HG03139 (cell line): Measurements from ENCODE around the gene CDKL5.
"Not testable (repeated sequence)": the region's sequence is repeated elsewhere in the genome, so short reads cannot be mapped to it uniquely, and the experiment has no call there.

Experiments
- ATAC-seq: cut with Tn5 transposase; IDR thresholded peaks from one replicate; pipeline ENCODE4 v1.9.1; 2021; ENCODE audit not compliant: unreplicated experiment

The CDKL5 gene

DNA sequence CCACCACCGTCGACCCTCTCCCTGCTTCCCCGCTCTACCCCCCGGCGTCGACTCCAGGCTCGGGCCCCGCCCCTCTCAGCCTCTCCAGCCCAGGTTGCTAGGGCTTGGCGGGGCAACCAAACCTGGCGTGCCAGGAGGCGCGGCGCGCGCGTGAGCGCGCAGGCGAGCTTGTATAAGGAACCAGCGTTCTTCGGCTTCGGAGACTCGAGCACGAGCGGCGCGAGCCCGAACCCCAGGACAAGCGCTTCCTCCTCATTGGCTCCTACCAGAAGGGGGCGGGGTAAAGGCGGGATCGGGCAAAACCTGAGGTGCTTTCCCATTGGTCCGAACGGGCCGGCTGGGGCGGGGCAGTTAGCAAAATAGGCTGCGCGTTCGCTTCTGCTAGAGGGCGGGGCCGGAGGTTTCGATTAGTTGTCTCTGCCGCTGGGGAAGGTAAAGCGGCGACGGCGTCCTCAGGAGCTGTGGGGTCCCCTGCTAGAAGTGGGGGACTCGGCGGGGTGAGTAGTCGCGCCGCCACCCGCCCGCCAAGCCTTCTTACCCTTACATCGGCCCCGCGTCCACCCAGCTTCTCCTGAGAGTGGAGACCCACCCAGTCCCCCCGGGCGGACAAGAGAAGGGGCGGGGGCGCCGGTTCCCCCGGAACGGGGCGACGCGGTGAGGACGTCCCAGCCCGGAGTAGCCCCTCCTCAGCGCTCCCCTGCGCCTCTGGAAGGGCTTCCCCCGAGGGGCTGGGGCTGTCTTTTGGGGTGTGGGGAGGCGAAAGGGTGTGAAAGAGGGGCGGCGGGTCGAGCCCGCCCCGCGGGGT, at the start of gene CDKL5:
Gene CDKL5 (plus strand): TSS at position 410 of the 805 bp plus-strand sequence. CDS start 81,489 bp downstream, outside the sequence.
- ATAC-seq, result peak; percentile 91

DNA sequence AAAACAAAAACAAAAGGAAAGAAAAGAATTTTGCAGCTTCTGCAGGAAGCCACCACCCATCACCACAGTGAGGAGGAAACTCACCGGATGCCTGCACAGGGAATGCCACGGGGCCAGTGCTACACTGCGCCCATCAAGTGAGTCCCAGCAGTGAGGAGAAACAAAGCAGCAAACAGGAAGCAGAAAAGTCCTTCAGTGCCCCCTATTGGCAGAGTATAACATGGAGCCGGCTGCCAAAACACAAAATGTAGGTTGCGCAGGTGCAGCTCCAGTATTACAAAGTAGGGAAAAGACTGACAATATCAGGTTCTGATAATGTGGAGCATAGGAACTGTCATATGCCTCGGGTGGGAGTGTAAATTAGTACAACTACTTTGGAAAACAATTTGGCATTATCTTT, 47.6 kb upstream of the CDKL5 start:
- ATAC-seq, result no peak

DNA sequence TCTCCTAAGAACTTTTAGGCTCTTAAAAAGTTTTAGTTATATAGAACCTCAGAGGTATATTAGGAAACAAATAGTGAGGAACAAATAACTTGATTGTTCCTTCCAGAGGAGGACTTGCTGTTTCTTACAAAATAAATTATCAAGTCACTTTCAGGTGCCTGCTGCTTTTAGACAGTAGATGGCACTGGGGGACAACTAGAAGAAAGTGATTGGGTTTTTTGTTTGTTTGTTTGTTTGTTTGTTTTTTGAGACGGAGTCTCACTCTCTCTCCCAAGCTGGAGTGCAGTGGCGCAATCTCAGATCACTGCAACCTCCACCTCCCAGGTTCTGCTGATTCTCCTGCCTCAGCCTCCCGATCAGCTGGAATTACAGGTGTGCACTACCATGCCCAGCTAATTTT, 35.4 kb upstream of the CDKL5 start:
- no peak for ATAC-seq

DNA sequence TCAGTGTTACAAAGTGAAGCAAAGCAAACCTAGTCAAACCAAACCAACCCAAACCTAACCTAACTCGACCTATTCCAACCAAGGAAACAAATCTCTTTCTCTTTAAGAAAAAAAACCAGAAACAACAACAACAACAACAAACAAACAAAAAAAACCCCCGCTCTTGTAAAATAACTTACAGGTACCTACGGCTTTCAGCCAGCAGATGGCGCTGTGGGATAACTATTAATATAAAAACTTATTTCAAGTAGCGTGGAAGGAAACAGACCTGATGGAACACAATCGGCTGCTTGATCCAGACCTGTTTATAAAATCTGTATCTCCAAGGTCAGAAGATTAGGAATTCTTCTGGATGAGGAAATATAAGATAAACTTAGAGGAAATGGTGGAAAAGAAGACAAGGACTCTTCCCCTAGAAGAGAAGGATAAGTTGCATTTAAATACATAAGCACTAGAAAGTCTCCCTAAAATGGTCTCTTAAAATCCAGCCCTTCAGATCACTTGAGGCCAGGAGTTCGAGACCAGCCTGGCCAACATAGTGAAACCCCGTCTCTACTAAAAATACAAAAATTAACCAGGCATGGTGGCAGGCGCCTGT, 34.4 kb upstream of the CDKL5 start:
- ATAC-seq, result no peak

DNA sequence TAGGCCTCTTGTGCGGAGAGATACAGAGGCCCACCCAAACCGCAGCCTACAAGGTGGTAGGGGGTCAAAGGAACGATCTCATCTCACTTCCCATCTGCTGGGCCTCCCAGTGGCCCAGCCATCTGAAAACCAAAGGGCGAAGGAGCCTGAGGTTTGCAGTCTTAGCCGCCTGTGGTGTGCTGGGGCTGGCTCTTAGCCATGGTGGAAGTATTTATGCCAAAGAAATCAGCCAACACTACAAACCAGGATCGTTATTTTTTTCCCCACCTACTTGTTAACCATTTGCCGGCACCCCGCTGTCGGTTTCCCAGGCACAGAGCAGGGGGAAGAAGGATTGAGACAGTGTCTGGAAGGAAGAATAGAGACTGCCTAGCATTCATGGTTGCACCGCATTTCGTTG, 30.9 kb upstream of the CDKL5 start:
- ATAC-seq, result no peak

DNA sequence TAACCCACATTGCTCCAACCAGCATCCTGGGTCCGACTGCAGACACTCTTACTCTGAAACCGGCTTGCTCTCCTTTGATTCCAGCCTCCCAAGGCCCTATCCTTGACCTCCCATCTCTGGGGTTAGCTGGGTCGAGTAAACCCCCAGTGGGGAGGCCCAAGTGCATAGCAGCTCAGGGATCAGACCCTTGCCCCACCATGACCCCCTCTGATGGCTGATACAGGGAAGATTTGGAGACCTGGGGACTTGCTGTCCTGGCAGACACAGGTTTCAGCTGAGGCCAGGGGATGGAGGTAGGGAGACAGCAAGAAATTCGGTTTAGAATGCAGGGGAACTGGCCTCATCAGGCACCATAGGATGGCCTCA, 23.6 kb upstream of the CDKL5 start:
- ATAC-seq, result no peak

DNA sequence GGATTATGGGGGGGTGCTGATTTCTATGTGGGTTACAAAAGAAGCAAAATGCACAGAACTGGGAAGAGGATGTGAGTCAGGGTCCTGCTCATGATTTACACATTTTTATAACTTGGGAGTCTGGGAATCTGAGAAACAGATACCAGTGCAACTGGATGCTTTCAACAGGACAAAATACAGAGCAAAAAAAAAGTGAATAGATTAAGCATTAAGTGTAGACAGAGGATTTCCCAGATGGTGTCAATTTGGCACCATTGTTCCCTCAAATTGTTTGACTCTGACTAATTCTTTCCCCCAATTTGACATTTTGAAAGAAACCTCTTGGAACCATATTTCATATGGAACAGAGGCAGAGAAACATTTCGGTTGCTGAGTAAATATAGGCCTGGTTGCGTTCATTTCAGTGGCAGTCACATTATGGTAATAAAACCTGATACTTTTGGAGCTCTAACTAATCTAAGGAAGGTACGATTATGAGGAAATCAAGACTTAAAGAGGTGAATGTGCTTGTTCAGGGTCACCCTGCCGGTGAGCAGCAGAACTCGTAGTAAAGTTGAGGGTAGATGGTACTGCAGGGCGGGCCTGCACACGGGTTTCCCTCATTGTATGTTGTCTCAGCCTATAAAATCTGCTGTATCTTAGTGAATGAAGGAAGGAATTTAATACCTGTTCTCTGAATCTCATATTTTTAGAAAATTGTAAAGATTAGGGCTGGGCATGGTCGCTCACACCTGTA, 18.7 kb upstream of the CDKL5 start:
- no peak for ATAC-seq

DNA sequence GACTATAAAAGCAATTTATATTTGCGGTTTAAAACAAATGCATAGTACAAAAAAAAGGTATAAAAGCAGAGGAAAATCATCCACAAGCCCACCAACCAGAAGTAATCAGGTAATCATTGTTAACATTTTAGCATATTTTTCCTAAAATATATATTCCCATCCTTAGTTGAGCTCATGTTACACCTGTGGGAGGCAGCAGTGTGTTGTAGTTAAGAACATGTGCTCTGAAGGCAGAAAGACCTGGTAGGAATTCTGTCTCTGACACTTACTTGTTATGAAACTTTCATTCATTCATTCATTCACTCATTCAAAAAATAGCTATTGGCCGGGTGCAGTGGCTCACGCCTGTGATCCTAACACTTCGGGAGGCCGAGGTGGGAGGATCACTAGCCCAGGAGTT, 15.4 kb upstream of the CDKL5 start:
- ATAC-seq, result no peak

DNA sequence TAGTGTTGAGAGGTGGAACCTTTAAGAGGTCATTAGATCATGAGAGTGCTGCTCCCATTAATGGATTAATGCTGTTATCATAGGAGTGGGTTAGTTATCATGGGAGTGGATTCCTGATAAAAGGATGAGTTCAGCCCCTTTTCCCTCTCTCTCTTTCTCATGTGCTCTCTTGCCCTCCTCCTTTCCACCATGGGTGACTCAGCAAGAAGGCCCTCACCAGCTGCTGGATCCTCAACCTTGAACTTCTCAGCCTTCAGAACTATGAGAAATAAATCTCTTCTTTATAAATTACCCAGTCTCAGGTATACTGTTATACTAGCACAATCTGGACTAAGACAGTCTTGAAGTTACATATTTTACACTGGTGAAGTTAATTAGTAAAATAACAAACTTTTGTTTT, 10.0 kb upstream of the CDKL5 start:
- no peak for ATAC-seq

DNA sequence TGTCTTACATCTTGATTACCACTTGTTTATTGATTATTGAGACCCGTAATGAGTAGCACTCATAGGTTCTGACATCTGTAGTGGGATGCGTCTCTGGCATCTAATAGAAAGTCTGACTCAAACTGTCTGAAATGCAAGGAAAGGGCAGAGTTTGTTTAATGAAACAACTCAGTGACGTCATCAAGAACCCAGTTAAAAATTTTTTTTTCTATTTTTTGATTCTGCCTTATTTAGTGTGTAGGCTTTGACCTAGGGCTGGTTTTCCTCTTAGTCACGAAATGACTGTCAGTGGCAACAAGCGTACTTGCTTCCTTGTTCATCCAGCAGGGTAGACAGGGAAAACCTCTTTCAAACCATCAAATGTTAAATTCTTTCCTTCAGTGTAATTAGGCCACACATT, 3.1 kb upstream of the CDKL5 start:
- no peak for ATAC-seq

DNA sequence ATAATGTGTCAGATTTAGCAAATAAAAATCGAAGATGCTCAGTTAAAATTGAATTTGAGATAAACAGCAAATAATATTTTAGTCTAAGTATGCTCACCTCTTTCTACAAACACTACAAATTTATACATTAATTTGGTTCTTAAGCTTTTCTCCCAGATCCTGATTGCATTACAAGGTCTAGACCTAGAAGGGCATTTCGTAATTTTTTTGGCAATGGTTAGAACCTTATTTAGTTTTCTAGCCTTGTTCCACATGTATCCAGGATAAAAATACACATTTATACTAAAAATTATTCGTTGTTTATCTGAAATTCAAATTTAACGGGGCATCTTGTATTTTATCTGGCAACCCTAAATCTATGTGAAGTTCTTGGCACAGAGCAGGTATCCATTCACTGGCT, 2.5 kb upstream of the CDKL5 start:
- no peak for ATAC-seq

DNA sequence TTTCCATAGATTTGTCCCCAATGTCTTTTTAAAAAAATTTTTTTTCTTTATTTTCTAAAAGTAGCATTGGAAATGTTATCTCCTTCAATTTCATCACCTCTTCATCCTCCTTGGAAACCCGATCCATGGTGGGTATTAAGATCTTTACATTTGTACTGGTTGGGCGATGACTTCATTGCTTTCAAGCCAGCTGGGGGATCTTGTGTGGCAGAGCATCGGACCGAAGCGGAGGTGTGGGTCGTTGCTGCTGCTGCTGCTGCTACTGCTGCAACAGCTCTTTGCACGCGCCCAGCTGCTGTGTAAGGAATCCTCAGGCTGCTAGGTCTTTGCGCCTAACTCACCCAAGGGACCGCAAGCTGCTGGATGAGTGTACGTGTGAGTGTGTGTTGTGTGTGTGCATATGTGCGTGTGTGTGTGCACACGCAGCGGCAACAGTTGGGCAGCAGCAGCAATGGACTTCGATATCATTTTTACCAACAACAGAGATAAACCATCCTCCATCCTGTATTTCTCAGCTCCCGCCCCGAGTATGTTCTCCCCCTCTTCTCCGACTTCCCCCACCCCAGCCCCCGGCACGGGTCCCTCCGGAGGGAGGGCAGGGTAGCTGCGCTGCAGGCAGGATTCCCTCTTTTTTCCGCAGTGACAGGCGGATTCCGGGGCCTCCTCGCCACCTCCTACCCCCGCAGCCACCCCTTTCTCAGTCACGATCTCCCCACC, 768 bp upstream of the CDKL5 start:
- peak; percentile 1 for ATAC-seq

DNA sequence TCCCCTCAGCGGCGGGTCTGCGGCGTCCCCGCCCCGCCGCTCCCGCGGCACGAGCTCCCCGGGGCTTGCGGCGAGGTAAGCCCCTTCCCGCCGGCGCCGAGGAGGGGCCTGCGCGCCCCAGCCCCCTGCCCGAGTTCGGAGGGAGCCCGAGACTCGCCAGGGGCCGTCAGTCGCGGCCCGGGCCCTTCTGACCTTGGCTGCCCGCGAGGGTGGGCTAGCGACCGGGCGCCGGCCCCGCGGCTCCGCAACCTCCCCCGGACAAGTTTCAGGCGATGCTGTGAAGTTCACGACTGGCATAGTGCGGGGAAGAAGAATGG, 554 bp downstream of the CDKL5 start:
- no peak for ATAC-seq

DNA sequence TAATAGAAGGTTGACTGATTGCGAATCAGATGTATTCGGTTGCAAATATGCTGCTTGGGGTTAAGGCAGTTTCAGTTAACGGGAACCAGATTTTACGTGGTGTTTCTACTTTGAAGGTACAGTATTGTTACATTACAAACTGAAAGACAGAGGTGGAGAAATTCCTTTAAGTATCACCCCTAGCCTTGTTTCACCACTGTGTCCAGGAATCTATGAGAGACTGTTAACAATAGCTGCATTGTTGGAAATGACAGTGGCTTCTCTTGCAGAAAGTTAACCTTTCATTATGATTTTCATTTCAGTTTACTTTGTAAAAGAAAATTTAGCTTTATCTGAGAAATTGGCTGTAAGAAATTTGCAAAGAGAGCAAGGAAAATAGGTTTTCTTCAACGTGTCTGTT, 2.6 kb downstream of the CDKL5 start:
- ATAC-seq, result no peak

DNA sequence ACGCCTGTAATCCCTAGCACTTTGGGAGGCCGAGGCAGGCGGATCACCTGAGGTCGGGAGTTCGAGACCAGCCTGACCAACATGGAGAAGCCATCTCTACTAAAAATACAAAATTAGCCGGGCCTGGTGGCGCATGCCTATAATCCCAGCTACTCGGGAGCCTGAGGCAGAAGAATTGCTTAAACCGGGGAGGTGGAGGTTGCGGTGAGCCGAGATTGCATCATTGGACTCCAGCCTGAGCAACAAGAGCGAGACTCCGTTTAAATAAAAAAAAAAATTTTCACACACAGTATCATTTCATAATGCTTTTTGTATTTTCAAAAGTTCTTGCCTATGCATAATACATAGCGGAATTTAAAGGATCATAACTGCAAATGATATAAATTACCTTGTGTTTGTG, 7.9 kb downstream of the CDKL5 start:
- not testable (repeated sequence) for ATAC-seq

DNA sequence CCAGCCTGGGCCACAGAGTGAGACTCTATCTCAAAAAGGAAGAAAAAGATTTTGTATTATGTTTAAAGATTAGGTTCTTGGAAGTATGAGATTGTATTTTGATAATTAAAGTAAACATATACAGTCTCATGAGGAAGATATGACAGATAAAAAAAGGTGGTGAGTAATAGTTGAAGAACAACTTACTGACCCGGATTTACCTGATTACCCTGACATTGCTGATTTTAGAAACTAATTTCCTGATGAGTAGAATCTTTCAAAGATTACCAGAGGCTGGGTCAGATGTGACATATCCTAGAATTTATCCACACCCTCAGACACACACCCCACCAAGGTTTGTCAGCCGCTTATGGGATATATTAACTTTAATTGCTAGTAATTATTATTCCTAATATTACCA, 9.5 kb downstream of the CDKL5 start:
- ATAC-seq, result no peak

DNA sequence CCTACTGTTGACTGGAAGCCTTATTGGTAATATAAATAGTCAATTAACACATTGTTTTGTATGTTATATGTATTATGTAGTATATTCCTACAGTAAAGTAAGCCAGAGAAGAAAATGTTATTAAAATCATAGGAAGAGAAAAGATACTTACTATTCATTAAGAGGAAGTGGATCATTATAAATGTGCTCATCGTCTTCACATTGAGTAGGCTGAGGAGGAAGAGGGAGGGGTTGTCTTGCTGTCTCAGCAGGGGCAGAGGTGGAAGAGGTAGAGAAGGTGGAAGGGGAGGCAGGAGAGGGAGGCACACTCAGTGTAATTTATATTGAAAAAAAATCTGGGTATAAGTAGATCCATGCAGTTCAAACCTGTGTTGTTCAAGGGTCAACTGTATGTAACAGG, 10.6 kb downstream of the CDKL5 start:
- ATAC-seq, result no peak

DNA sequence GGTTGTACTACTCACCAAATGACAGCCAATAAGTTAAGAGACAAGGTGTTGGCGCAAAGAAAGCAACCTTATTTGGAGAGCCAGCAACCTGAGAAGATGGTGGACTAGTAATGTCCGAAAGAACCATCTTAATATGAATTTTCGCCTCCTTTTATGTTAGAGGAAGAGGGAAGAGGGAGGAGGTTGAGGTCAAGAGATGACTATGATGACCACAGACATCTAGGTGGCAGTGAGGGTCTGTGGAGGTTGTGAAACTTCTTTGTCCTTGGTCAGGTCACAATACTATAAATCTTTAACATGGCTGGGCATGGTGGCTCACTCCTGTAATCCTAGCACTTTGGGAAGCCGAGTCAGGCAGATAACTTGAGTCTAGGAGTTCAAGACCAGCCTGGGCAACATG, 15.4 kb downstream of the CDKL5 start:
- no peak for ATAC-seq

DNA sequence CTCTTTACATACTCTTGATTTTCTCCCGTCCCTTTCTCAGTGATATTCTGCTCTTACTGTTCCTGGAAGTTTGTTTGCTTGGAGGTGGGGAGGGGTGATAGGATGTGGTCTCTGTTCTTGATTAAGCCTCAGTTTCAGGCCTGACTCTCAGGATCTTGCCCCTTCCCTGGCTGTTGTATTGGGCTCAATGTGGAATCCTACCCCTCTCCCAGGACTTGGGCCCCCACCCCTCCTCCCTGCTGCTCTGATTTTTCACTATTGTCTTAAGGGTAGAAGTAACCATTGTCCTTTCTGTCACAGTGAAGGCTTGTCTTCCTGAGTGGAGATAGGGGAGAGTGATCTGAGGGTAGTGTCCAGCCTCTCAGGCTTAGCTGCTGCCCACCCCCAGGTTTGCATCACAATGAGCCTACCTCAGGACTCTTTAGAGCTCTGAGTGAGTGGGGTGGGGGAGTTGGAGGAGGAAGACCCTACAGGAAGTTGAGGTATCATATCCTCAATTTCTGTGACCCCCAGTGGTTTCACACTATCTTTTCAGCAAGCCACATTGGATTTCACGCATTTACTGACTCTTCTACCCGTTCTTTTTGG, 16.5 kb downstream of the CDKL5 start:
- no peak for ATAC-seq

DNA sequence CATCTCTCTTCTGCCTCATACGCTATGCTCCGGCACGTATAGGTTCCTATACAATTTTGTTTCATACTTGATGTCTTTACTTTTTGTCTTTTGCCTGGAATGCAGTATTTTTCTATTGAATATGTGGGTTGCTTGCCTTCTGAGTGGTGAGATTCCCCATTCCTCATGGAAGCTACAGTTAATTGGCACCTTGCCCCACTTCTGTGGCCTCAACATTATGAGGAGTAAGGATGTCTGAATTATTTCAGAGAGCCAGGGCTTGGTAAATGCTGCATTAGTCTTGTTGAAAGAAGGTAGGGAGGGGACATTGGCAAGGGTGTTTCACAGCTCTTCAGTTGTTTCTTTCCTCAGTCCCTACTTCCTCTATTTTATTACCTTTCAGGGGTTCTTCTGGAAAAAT, 23.0 kb downstream of the CDKL5 start:
- no peak for ATAC-seq

DNA sequence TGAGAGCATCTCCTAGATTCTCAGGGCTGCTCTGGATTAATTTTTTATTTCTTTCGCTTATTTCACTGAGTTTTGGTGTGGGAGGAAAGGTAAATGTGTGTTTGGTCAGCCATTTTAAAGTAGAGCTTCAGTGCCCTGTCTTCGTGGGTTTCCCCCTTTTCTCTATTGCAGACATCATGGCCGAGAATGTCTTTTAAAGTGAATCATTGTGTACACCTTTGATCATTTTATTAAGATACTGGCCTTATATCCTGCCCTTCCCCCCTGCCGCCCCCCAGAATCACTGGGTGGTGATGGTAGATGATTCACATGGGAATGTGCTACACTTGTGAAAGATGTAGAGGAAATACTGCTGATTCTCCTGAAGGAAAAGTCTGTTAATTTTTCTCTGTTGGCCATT, 23.8 kb downstream of the CDKL5 start:
- ATAC-seq, result no peak
